ENCODE results near the gene HLA-G.
"Not testable (repeated sequence)": the region's sequence is repeated elsewhere in the genome, so short reads cannot be mapped to it uniquely, and the experiment has no call there.

The HLA-G gene

DNA sequence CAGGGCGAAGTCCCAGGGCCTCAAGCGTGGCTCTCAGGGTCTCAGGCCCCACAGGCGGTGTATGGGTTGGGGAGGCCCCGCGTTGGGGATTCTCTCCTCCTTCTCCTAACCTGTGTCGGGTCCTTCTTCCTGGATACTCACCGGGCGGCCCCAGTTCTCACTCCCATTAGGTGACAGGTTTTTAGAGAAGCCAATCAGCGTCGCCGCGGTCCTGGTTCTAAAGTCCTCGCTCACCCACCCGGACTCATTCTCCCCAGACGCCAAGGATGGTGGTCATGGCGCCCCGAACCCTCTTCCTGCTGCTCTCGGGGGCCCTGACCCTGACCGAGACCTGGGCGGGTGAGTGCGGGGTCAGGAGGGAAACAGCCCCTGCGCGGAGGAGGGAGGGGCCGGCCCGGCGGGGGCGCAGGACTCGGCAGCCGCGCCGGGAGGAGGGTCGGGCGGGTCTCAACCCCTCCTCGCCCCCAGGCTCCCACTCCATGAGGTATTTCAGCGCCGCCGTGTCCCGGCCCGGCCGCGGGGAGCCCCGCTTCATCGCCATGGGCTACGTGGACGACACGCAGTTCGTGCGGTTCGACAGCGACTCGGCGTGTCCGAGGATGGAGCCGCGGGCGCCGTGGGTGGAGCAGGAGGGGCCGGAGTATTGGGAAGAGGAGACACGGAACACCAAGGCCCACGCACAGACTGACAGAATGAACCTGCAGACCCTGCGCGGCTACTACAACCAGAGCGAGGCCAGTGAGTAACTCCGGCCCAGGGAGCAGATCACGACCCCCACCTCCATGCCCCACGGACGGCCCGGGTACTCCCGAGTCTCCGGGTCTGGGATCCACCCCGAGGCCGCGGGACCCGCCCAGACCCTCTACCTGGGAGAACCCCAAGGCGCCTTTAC is at the start of gene HLA-G:
HLA-G (plus strand) TSS at position 247 of the 892 bp plus-strand sequence; CDS start at position 267, 20 bp downstream.
- no peak for DNase-seq (ENCODE audit: low read depth in 2 of 2)

- DNase-seq (ENCODE audit: low read depth in 2 of 2) = not testable (repeated sequence)
Observed at GRCh38 chr6:29780019-29780698, 47.5 kb upstream of the HLA-G start.

GRCh38 chr6:29789176-29789575 is 38.4 kb upstream of the HLA-G start:
- DNase-seq (ENCODE audit: low read depth in 2 of 2) = no peak

DNA sequence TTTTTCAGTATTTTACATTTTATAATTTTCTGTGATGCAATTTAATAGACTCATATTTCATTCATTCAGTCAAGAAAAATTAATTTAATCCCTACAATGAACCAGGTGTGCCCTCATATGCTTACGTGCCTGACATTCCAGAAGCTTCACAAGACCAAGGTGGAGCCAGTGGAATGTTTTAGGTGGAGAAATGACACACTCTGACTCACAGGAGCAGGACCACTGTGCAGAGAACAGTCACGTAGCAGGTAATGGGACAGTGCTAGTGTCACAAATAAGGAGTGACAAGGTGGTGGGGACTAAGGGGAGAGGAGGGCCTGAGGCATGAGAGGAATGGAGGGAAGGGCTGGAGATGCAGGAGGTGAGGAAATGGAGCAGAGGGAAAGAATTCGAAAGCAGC is 37.0 kb upstream of the HLA-G start:
- no peak for DNase-seq (ENCODE audit: low read depth in 2 of 2)

GRCh38 chr6:29791162-29791561 is 36.5 kb upstream of the HLA-G start:
- no peak for DNase-seq (ENCODE audit: low read depth in 2 of 2)

GRCh38 chr6:29791786-29792122 is 35.9 kb upstream of the HLA-G start:
- DNase-seq (ENCODE audit: low read depth in 2 of 2) = no peak

DNA sequence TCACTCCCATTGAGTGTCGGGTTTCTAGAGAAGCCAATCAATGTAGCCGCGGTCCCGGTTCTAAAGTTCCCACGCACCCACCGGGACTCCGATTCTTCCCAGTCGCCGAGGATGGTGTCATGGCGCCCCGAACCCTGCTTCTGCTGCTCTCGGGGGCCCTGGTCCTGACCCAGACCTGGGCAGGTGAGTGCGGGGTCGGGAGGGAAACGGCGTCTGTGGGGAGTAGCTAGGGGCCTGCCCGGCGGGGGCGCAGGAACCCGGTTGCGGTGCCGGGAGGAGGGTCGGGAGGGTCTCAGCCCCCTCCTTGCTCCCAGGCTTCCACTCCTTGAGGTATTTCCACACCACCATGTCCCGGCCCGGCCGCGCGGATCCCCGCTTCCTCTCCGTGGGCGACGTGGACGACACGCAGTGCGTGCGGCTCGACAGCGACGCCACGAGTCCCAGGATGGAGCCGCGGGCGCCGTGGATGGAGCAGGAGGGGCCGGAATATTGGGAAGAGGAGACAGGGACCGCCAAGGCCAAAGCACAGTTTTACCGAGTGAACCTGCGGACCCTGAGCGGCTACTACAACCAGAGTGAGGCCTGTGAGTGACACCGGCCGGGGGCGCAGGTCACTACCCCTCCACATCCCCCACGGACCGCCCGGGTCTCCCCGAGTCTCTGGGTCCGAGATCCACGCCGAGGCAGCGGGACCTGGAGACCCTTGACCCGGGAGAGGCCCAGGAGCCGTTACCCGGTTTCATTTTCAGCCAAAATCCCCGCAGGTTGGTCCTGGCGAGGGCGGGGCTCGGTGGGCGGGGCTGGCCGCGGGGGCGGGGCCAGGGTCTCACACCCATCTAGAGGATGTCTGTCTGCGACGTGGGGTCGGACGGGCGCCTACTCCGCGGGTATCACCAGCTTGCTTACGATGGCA is 35.2 kb upstream of the HLA-G start:
- peak; percentile 64 to 65 for DNase-seq (ENCODE audit: low read depth in 2 of 2)

DNA sequence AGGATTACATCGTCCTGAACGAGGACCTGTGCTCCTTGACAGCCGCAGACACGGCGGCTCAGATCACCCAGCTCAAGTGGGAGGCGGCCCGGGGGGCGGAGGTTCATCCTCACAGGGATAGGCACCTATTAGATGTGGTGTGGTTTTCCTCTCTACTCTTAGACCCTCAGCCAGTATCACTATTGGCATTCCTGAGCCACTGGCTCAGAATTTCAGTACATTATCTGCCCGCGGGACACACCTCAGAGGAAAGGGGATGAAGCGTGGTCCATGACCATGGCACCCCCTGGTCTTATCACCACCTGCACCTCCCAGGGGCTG is 34.6 kb upstream of the HLA-G start:
- DNase-seq (ENCODE audit: low read depth in 2 of 2) = no peak

DNA sequence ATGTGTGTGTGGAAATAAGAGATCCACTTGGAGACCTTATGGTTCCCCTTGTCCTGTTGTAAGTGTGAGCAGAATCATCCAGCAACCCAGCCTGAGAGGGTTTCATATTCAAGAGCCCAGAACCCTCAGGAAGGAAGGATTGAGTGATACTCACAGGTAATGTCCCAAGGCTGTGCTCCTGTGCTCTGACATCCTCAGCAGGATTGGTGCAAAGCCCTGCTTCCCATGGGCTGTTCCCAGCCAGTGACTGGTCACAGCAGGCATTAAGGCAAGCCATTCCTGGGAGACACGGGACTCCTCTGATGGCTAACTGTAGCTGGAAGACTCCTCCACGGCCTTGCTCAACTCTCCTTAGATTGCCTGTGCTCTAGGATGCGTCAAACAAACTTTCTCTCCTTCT is 33.8 kb upstream of the HLA-G start:
- DNase-seq (ENCODE audit: low read depth in 2 of 2) = no peak

DNA sequence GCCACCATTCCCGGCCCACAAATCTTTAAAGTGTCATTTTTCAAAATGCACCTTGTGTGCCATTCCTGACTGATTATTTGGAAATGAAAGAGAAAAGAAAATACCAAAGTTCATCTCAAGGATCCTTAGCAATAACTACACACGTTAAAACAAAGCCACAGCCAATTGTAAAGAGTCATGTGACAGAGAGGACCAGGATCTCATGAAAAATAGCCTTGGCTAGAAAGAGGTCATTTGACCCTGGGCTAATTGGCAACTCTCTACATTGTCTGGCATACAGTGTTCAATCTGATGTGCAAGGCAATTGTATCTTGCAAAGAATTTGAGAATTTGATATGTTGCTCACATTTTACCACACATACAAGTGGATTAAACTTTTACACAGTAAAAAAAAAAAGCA is 31.6 kb upstream of the HLA-G start:
- DNase-seq (ENCODE audit: low read depth in 2 of 2) = no peak

DNA sequence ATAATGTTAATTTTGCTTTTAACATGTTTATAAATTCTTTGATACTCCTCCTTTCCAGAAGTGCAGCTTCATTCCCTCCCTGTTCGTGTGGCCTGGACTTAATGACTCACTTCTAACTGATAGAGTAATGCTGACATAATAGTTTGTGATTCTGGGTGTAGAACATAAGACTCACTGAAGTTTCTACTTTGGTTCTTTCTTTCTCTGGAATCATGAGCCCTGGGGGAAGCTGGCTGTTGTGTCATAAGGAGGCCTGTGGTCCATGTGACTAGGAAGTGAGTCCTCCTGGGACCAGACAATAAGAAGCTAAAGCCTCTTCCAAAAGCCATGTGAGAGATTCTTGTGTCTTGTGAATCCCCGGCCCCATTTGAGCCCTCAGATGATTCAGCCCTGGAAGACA is 30.5 kb upstream of the HLA-G start:
- no peak for DNase-seq (ENCODE audit: low read depth in 2 of 2)

DNA sequence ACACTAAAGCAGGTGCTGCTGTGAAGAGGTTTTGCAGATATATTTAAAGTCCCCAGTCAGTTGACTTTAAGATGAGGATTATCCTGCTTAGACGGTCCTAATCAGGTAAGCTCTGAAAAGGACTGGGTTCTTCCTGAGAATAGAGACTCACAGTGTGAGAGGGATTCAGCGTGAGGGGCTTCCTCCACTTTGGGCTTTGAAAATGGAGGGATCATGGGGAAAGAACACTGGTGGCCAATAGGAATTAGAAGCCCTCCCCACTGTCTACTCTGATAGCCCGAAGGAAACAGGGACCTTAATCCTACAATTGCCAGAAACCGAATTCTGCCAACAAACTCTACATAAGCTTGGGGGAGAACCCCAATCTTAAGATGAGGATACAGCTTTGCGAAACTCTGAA is 29.7 kb upstream of the HLA-G start:
- no peak for DNase-seq (ENCODE audit: low read depth in 2 of 2)

DNA sequence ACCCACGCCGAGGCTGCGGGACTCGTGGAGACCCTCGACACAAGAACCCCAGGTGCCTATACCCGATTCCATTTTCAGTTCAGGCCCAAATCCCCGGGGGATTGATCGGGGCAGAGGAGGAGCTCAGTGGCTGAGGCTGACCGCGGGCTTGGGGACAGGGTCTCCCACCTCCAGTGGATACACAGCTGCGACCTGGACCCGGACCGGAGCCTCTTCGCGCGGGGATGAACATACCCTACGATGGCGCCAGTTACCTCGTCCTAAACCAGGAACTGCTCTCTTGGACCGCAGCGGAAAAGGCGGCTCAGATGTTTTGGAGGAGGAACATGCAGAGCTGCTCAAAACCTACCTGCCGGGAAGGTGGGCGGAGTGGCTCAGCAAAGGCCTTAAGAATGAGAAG is 27.4 kb upstream of the HLA-G start:
- DNase-seq (ENCODE audit: low read depth in 2 of 2) = no peak

- no peak for DNase-seq (ENCODE audit: low read depth in 2 of 2)
Observed at GRCh38 chr6:29806387-29806786, 21.2 kb upstream of the HLA-G start.

- DNase-seq (ENCODE audit: low read depth in 2 of 2) = no peak
Observed at GRCh38 chr6:29809249-29809648, 18.4 kb upstream of the HLA-G start.

- DNase-seq (ENCODE audit: low read depth in 2 of 2) = no peak
Observed at GRCh38 chr6:29810371-29810770, 17.3 kb upstream of the HLA-G start.

DNA sequence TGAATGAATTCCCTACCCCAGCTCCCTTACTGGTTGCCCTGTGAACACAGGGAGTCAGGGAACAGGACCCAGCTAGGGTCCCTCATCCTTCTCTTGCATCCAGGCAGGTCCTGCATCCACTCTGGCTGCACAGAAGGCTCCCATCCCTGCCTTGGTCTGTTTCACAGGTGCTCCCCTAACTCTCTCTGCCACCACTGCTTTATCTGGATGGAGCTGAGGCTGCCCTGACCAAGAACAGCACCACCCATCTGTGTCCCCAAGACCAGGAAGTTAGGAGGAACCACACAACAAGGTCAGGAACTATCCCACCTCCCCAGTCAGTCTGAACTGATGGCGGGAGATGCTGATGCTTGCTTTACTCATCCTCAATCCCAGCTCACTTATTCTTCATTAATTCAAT is 16.2 kb upstream of the HLA-G start:
- DNase-seq (ENCODE audit: low read depth in 2 of 2) = no peak

DNA sequence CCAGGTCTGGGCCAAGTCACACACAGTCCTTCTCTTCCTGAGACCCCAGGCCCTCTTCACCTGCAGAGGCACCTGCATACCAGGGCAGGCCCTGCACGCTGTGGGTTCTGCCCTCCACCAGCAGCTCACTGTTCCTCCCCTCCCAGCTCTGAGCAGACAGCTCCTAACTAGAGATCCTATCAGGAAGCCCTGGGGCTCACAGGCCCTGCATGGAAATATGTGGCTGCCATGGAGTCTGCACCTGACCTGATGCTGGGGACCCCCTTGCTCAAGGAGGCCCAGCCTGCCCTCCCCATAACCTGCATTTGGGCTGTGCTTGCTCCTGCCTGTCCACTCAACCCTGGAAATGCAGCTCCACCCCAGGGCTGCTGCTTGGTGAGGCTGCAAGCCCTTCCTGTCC is 14.6 kb upstream of the HLA-G start:
- no peak for DNase-seq (ENCODE audit: low read depth in 2 of 2)

DNA sequence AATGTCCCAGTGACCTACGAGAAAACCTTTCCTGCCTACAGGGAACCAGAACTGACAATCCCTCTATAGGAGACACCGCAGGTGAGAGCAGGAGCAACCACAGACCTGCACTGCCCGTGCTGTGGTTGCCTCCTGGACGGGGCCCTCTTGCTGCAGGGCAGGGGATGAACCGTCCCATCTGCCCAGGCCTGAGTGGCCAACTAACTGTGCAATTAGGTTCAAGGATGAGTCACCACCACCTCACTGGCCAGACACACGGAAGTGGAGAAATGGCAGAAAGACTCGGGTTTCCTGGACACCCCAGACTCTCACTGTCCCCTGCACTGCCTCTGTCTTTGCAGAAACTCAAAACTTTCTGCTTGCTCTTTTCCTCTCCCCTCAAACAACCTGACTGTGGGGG is 13.8 kb upstream of the HLA-G start:
- DNase-seq (ENCODE audit: low read depth in 2 of 2) = no peak

DNA sequence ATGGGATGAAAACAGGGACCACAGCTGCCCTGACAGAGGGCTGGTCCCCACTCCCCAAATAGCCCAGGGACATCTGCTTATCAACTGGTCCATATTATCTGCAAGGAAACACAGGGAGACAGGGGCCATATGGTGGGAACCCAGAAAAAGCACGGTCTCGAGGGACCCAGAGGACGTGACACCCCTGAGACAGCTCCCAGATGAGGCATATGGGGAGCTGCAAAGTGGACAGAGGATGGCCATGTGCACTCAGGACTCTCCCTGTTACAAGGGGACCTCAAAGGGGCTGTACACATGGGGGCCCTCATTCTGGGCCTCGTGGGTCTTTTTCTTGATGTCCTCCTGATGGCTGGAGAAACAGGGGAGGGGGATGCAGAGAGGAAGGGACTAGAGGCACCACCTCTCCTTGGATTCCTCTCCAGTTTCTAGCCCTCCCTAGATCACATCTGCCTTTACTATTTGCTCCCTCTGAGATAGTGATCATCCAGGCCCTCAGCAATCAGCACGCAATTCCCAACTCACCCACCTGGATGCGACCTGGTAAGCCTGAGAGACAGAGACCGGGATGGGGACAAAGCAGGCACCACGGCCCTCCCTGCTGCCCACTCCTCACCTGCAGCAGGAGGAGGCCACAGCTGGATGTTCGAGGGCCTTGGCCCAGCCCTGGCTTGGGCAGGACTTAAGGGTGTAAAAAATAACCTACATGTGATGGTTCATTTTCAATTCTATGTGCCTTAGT is 13.1 kb upstream of the HLA-G start:
- DNase-seq (ENCODE audit: low read depth in 2 of 2) = no peak

GRCh38 chr6:29815118-29815750 is 12.4 kb upstream of the HLA-G start:
- no peak for DNase-seq (ENCODE audit: low read depth in 2 of 2)
